Middle frontal gyrus (tissue), 1 donor: ENCODE results near the gene TRAPPC12.
"Not testable (repeated sequence)": the region's sequence is repeated elsewhere in the genome, so short reads cannot be mapped to it uniquely, and the experiment has no call there.

Experiments
- DNase-seq: peaks from one replicate; pipeline ENCODE4 v3.0.0-alpha.2; 2015; ENCODE audit warnings: low spot score; ENCODE audit errors: extremely low spot score

TRAPPC12 gene

DNA sequence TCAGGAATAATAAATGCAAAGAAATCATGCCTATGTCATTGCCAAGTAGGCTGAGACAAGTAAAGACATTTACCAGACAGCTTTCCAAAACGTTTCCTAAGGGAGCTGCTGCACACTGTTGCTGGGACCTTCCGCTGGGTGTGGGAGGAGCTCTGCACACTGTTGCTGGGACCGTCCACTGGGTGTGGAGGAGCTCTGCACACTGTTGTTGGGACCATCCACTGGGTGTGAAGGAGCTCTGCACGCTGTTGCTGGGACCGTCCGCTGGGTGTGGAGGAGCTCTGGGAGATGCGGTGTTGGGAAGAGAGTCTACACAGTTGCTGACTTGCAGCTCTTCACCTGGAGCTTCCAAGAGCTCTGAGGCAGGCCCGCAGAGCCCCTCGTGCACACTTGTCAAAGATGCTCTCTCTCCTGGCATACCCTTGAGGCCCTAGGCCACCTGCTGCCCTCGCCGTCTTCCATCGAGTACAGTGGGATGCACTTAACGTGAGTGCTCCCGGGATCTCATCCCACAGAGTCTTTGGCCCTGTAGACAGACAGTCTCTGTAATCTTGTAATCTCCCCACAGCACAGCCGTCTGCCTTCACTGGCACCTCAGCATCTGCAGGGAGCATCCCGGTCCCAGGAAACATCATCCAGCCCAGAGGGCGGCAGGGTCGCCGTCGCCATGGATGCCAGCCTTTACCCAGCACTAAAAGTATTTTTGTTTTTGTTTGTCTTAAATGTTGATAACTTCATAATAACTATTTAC lies 51.4 kb downstream of the TRAPPC12 start:
- no peak for DNase-seq

DNA sequence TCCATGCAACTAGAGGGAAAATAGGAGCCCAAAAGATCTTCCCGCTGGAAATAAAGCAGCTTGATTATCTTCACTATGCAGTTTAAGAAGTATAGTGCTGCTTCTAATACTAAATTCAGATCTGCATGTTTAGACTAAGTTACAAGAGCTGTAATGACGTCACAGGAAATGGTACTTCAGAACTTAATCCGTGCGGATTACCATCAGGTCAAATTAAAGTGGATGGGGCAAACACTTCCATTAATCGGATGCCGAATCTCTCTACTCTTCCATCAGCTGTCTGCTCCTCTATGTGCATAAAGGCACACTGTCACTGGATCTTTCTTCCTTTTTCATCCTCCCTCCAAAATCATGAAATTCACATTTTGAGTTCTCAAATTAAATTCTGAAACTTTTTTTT lies 52.6 kb downstream of the TRAPPC12 start:
- no peak for DNase-seq

DNA sequence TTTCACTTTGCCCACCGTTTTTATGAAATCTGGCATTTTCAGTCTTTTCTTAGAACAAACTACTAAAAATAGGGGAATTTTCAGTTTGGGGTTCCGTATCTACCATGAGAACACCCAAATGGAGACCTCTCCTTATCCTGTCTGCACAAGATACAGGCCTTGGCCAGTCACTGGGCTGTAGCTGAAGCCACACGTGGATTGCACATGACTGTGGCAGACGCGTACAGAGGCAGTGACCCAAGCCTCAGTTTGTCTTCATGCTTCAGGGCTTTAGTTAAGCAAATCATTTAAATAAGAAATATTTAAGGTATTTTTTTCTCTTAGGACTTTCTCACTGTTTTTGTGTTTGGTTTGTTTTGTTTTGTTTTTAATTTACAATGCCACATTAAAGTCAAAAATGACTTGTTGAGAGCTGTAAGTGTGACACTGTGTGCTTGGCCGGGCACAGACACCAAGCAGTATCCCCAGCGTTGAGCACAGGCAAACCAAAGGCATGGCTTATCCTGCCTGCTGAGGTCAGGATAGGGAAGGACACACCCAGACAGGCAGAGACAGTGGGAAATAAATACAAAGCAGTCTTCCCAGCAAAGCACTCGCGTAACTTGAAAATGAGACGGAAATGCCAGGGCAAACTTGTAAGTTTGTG lies 53.3 kb downstream of the TRAPPC12 start:
- DNase-seq = no peak

DNA sequence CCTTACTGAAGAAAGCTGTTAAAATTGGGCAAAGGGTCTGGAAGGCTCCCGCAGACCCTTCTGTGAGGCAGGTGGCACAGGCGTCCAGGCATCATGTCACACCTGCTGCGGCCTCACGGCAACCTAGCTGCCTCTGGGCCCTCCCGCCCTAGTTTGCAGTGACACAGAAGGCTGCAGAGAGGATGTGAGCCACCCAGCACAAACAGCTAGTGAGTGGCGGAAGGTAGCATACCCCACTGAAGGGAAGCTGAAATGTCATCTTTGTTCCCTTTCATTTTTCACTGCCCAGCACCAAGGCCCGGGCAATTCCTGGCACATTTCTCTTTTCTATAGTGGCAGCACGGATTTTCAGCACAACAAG lies 53.8 kb downstream of the TRAPPC12 start:
- no peak for DNase-seq

DNA sequence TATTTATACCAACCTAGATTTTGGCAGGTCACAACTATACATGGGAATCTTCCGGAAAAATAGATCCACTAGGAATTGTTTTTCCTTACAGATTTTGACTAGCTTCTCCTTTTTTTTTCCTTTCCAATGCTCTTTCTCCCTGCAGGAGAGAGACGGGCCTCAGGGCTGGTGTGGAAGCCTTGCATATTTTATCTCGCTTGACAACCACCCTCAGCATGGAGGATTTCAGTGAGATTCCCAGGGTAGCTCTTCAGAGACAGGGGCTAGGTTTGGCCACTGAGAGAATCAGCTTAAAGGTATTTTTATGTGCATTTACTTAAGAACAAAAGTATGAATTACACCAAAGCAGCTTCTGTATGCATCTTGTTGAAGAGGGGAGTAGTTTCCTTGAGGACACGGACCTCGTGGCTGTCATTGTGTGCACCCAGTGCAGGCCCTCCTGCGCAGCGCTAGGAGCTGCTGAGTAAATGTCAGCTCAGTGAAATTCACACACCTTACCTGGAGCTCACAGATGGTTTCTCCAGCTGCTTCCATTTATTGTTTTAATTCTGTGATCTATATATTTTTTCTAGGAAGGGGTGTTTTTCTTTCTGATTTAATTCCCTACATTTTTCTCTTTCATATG lies 54.4 kb downstream of the TRAPPC12 start:
- DNase-seq = no peak

DNA sequence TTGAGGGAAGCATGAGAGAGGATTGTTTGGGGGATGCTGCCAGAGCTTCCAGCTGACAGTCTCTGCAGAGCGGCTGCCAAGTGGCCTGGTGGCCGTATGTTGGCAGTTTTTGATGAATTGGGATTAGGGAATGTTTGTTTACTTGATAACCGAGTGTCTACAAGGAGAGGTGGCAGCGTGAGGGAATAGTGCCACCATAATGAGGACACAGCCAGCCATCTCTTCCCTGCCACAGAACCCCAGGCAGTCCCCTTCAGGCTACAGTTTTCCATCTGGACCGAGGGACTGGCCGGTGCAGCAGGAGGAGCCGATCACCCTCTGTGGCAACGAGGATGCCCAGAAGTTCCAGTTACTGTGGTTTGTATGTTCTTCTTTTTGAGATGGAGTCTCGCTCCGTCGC lies 55.2 kb downstream of the TRAPPC12 start:
- no peak for DNase-seq

DNA sequence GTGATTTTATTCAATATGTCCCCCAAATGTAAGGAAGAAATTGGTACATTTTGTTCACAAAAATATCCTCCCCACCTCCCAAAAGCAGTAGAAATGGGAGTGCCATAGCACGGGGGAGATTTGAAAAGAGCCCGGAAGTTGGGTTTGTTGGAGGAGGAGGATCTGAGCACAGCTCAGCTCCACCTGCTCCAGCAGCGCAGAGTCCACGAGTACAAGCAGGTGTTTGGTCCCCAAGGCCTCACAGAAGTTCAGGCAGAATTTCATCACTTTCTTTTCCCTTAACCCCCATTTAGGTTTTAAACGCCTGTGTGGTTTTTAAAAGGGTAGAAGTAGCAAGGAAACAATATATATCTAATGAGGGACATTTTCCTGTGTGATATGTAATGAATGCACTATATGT lies 56.0 kb downstream of the TRAPPC12 start:
- no peak for DNase-seq

DNA sequence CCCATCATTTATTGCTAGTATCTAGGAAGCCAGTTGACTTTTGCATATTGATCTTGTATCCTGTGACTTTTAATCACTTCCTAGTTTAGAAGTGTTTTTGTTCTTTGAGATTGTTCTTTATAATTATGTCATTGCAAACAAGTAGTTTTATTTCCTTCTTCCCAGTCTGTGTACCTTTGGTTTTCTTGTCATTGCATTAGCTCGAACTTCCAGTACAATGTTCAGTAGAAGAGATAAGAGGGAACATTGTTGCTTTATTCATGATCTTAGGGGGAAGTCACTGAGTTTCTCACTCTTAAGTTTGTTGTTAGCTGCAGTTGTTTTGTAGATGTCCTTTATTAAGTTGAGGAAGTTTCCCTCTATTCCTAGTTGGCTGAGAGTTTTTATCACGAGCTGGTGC lies 61.0 kb downstream of the TRAPPC12 start:
- no peak for DNase-seq

DNA sequence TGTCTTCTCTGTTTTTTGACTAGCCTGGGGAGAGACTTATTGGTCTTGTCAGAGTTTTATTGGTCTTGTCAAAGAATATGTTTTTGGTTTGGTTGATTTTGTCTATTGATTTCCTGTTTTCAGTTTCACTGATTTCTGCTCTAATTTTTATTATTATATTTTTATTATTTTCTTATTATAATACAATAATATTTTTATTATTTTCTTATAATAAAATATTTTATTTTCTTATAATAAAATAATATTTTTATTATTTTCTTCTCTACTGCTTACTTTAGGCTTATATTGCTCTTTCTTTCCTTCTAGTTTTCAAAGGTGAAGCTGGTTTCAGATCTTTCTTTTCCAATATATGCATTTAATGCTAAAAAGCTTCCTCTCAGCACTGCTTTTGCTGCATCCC lies 62.0 kb downstream of the TRAPPC12 start:
- DNase-seq = no peak

DNA sequence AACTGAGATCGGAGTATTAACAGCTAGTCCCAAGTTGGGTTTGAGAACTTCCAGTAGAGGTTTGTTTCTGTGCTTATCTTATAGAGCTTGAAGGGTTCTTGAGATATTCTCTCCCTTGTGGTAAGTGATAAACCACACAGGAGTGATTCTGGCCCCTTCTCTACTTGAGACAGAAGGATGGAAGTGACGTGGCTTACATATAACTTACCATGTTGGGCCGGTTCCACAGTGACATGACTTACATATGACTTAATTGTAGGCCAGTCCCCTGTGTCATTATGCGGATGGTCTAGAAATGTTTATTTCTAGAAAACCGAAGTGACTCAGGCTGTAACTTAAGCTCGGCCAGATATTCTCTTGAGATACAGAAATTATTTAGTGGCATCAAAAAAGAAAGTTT lies 62.7 kb downstream of the TRAPPC12 start:
- DNase-seq = no peak

DNA sequence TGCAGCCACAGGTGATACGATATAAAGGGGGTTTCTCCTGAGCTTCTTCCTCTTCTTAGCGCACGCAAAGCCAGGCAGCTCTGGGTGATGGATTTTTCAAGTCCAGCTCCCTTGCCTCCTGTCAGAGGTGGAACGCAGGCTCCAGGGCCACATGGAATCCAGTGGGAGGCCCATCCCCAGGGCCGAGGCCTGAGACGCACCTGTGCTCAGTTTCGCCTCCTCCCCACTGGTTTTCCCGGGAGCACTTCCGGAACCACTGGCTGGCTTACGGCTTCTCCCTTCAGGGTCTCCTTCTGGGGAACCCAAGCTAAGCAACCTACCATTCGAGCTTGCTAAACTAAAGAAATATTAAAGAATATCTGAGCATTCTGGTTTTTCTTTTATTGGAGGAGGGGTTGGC lies 63.6 kb downstream of the TRAPPC12 start:
- DNase-seq = no peak

DNA sequence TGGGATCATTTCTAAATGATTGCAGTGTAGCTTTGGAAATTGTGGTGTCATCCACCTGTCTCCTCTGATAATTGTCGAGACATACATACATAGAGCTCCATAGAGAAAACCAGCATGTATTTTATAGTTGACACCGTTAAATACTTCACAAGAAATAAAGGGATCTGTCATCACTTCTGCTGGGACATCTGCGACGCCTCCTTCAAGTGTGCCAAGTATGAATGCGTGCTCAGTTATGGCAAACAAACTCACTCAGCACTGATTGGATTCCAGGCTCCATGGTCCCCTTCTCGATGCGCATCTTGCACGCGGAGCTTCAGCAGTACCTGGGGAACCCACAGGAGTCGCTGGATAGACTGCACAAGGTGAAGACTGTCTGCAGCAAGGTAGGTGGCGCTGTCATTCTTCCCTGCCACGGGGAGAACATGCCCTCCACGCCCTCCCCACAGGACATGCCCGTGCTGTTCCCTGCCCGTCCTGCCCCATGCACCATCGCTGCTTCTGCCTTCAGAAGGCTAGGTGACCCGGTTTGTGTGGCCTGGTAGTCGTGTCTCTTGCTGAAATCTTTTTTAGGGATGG lies 64.1 kb downstream of the TRAPPC12 start:
- no peak for DNase-seq

DNA sequence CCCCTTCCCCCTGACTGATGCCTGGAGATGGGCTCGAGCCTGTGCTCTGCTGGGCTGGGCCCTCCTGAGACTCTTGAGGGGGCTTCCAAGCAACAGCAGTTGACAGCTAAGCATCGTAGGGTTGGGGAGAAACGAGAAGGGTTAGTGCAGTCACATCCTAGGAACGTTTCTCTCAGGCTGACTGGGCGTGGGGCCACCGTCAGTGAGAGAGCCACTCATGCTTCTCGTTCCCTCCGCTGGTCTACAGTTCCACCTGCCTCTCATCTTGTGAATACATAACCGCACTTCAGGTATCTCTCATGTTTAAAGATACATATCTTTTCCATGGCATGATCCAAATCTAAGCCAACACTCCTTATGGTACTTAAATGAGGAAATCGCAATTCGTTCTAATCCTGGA lies 66.4 kb downstream of the TRAPPC12 start:
- no peak for DNase-seq

DNA sequence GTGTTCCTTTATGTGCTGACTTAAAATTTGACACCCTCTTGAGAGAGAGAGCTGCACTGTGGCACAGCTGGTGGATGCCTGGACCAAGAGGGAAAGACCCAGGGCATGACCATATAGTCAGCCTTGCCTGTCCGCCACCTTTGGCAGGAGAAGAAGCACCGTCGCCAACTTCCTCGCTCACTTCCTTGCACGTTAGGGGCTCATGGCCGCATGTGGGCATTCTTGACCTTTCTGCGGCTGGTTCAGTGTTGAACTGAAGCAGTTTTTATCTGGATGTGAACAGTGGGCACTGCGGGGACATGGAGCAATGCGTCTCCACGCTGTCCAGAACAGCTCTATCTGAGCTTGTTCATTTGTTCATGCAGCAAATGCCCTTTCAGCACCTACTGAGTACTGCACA lies 66.9 kb downstream of the TRAPPC12 start:
- DNase-seq = no peak

DNA sequence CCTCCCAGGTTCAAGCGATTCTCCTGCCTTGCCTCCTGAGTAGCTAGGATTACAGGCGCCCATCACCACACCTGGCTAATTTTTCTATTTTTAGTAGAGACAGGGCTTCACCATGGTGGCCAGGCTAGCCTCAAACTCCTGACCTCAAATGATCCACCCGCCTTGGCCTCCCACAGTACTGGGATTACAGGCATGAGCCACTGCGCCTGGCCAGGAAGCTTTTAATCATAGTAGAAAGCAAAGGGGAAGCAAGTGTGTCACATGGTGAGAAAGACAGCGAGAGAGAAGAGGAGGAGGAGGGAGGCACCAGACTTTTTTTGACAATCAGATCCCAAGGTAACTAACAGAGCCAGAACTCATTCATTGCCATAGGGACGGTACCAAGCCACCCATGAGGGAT lies 67.7 kb downstream of the TRAPPC12 start:
- not testable (repeated sequence) for DNase-seq

DNA sequence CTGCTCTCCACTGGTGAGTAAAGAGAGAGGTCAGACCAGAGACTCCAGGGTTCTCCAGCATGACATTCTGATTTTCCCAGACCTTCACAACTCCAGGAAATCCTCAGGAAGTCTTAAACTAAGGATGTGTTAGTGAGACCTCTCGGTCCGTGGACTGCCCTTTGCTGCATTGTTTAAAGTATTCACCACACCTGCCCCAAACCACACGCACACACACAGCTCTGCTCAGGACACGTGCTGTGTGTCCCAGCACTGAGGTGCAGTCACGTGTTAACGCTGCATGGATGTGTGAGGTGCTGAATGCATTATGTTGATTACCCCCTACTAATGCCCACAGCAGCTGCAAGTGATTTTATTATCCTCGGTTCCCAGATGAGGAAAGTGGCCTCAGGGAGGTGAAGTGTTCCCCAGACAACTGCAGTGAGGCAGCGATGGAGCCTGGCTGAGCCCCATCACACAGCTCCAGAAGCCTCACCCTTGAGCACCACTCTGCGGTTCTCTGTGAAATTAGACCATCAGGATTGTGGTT lies 68.4 kb downstream of the TRAPPC12 start:
- no peak for DNase-seq

DNA sequence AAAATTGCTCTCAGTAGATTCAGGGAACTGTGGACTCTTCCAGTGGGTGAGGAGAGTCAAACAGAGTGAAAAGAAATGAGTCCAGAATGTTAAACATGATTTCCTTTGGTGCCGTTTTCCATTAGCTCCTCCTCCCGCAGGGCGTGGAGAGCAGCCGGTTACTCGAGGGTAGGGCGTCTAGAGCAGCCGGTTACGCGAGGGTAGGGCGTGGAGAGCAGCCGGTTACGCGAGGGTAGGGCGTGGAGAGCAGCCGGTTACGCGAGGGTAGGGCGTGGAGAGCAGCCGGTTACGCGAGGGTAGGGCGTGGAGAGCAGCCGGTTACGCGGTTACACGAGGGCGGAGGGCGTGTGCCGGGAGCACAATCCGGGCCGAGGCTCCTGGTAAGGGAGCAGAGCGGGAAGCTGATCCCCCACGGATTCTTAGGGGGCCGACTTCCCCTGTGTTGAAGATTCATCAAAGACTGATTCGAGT lies 69.0 kb downstream of the TRAPPC12 start:
- not testable (repeated sequence) for DNase-seq

DNA sequence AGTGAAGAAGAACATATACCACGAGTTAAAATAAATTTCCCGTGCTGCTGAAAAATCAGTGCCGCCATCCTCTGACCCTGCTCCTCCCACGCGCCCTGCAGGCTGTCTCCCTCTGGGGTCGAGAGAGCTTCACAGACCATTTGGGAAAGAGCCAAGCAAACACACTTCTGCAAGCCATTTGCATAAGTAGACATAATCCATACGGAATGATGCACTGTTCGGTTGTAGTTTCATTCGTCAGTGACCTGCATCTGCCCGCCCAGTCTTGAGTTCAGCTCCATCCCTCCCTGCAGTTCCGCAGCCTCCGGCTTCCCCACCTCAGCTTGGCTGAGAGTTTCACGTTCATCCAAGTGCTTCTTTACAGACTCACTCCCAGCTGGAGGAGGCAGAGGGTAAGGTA lies 69.6 kb downstream of the TRAPPC12 start:
- DNase-seq = no peak

DNA sequence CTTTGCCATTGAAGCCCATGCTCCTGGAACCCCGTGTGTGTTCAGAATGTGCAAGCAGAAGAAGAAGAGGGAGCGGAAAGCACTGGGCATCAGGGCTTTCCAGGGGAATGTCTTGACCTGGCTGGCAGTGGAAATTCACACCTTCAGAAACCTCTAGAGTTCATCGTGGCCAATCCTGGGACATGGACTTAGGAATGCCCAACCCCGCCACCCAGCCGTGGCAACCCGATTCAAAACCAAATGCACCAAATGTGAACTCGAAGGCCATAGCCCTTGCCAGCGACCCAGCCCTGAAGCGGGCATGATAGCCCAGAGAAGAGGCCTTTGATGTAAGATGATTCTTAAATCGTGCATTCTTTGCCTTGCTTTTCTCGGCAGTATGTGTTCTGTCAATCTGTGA lies 70.4 kb downstream of the TRAPPC12 start:
- no peak for DNase-seq

DNA sequence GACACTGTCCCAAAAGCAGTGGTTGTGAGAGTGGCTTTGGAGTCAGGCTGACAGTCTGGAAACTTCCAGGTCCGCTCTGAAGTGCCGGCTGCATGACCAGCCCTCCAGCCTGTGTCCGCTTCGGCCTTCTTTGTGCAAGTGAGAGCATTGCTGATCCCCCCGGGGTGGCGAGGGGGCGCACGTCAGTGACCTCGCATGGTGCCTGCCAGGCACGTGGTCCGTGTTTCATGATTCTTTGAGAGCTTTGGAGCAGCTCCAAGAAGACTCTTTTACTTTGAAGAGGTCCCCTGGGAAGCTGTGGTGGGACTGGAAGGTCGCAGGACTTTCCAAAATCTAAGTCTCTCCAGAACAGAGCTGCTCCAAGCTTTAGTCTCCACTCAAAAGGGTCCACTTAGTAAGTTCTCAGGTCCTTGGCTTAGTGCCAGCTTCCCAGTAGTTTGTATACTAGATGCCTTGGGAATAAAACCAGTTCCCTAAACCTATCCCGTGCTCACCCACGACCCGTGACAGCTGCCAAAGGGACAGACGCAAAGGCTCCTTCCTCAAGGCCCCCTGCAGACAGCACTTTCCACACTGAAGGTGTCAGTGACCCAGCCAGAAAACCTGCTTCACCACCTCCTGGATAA lies 71.0 kb downstream of the TRAPPC12 start:
- no peak for DNase-seq

DNA sequence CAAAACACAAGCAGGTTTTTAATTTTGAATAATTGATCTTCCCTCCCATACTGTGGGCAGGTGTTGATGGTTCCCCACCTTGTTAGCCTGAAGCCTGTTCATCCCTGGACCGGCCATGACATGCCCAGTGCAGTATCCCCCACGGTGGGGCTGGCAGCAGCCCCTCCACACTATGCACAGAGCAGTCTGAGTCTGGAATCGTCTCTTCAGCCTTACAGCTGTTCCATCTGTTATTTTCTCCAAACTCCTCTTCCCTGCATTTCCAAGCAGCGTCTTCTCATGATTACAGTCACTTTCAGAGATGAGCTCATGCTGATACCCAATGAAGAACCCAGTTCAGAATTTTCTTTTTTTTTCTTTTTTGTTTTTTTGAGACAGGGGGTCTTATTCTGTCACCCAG lies 71.7 kb downstream of the TRAPPC12 start:
- no peak for DNase-seq
